GM12878 (cell line): ENCODE measurements around the gene ATIC. TPM values are rescaled to one million over a fixed set of nuclear protein-coding genes. Genes with fewer than 3 reads are reported as not detected.

Experiments used
- ATAC-seq: fragments of 200-7000 bp; cut with Tn5 transposase; 3 replicates; pipeline ENCODE4 v1.9.1; 2020; ENCODE audit warnings: mild to moderate bottlenecking, moderate library complexity
- BruUV-seq: library from RNA; stranded (reverse); fragments of 400-500 nt; replicated peaks from 2 replicates; lab custom pipeline; 2021; lab: Mats Ljungman, UMichigan
- CTCF ChIA-PET: fragments of 300-600 bp; sonication (Branson Sonifier 250); formaldehyde crosslinking; extraction: SDS; loops from one replicate; lab custom pipeline; 2021; ENCODE audit warnings: inconsistent platforms; lab: Yijun Ruan, JAX
- POLR2A ChIA-PET: fragments of 350-600 bp; formaldehyde crosslinking; extraction: SDS; loops from one replicate; lab custom pipeline; 2021; ENCODE audit warnings: inconsistent platforms; lab: Charles Lee
- RAD21 ChIA-PET: fragments of 300-600 bp; sonication (Branson Sonifier 250); formaldehyde crosslinking; loops from one replicate; lab custom pipeline; 2023; ENCODE audit warnings: antibody characterized with exemption; ENCODE audit not compliant: unreplicated experiment; lab: Charles Lee
- SMC1A ChIA-PET: fragments of 300-600 bp; sonication (Branson Sonifier 250); formaldehyde crosslinking; loops from one replicate; lab custom pipeline; 2023; ENCODE audit not compliant: unreplicated experiment, uncharacterized antibody; lab: Charles Lee
- DNase-seq: peaks from one replicate; pipeline ENCODE4 v3.0.0-alpha.2; 2011; ENCODE audit warnings: low read depth, low spot score
- FAIRE-seq: peaks from 3 replicates; lab custom pipeline; 2011; peaks lifted over from hg19 to GRCh38; lab: Jason Lieb, UNC
- H2AFZ ChIP-seq: 2 replicates; pipeline ENCODE4 v1.6.0; 2011; ENCODE audit warnings: low read depth, low read length, control low read depth; ENCODE audit not compliant: control insufficient read depth
- H3K27ac ChIP-seq: 2 replicates; pipeline ENCODE4 v1.5.1; 2011; ENCODE audit warnings: control low read depth; ENCODE audit not compliant: control insufficient read depth, insufficient read depth
- H3K27me3 ChIP-seq, 2 experiments: replicated peaks in 1 of 2; 2 replicates each; pipeline versions ENCODE4 v1.6.0 to v1.6.1; 2011; ENCODE audit warnings: low read length in 1 of 2; ENCODE audit not compliant: control insufficient read depth in 2 of 2, insufficient read depth in 2 of 2
- H3K36me3 ChIP-seq, 2 experiments: 2 replicates each; pipeline ENCODE4 v1.5.1; 2011; ENCODE audit warnings: low read length in 1 of 2; ENCODE audit not compliant: control insufficient read depth in 2 of 2, insufficient read depth in 2 of 2
- H3K4me1 ChIP-seq: 2 replicates; pipeline ENCODE4 v1.6.1; 2011; ENCODE audit warnings: mild to moderate bottlenecking, low read length, moderate library complexity, mixed read lengths; ENCODE audit not compliant: control insufficient read depth, insufficient read depth
- H3K4me2 ChIP-seq: 2 replicates; pipeline ENCODE4 v1.6.0; 2011; ENCODE audit warnings: control low read depth; ENCODE audit not compliant: control insufficient read depth, insufficient read depth
- H3K4me3 ChIP-seq: fragments of 200-600 bp; sonication (generic); 2 replicates; pipeline ENCODE4 v1.5.1; 2016
- H3K79me2 ChIP-seq: 2 replicates; pipeline ENCODE4 v1.6.0; 2011; ENCODE audit warnings: low read length; ENCODE audit not compliant: control insufficient read depth, insufficient read depth
- H3K9ac ChIP-seq: 2 replicates; pipeline ENCODE4 v1.8.0; 2011; ENCODE audit warnings: low read length, control low read depth, mixed read lengths; ENCODE audit not compliant: control insufficient read depth, insufficient read depth
- H3K9me3 ChIP-seq: replicated peaks from 3 replicates; pipeline ENCODE4 v1.5.1; 2011; ENCODE audit warnings: mild to moderate bottlenecking, low read length; ENCODE audit not compliant: control insufficient read depth, insufficient read depth
- H4K20me1 ChIP-seq: 2 replicates; pipeline ENCODE4 v1.6.0; 2011; ENCODE audit not compliant: control insufficient read depth, insufficient read depth
- ATF7 ChIP-seq: fragments of 450-650 bp; IDR thresholded peaks from 2 replicates; pipeline ENCODE4 v1.6.1; 2016; ENCODE audit warnings: low read depth, mild to moderate bottlenecking
- CHD1 ChIP-seq: IDR thresholded peaks from 2 replicates; pipeline ENCODE4 v1.6.1; 2012; ENCODE audit warnings: low read depth, low read length, improper control_type of control experiment
- E2F8 ChIP-seq: fragments of 450-650 bp; IDR thresholded peaks from 2 replicates; pipeline ENCODE4 v1.6.1; 2018; ENCODE audit warnings: mild to moderate bottlenecking, low read depth, moderate library complexity; ENCODE audit not compliant: partially characterized antibody
- E4F1 ChIP-seq: fragments of 450-650 bp; IDR thresholded peaks from 2 replicates; pipeline ENCODE4 v1.6.1; 2018; ENCODE audit warnings: borderline replicate concordance, mild to moderate bottlenecking; ENCODE audit not compliant: partially characterized antibody
- ETV6 ChIP-seq, 2 experiments: fragments of 450-650 bp in 1 of 2; IDR thresholded peaks in 1 of 2; conservative IDR thresholded peaks in 1 of 2; 2 replicates each; pipeline ENCODE4 v1.6.1; 2014; ENCODE audit warnings: antibody characterized with exemption in 1 of 2, borderline replicate concordance in 1 of 2, low read depth in 1 of 2, mild to moderate bottlenecking in 1 of 2, moderate library complexity in 1 of 2
- FOXK2 ChIP-seq: fragments of 450-650 bp; IDR thresholded peaks from 2 replicates; pipeline ENCODE4 v1.6.1; 2017; ENCODE audit warnings: mild to moderate bottlenecking, moderate library complexity
- IKZF1 ChIP-seq: fragments of 450-650 bp; conservative IDR thresholded peaks from 2 replicates; pipeline ENCODE4 v1.6.1; 2017; ENCODE audit warnings: antibody characterized with exemption, mild to moderate bottlenecking
- NBN ChIP-seq: fragments of 450-650 bp; IDR thresholded peaks from 2 replicates; pipeline ENCODE4 v1.6.1; 2016
- NR2C1 ChIP-seq: fragments of 450-650 bp; IDR thresholded peaks from 2 replicates; pipeline ENCODE4 v1.6.1; 2017; ENCODE audit warnings: antibody characterized with exemption, mild to moderate bottlenecking, moderate library complexity
- PAX5 ChIP-seq: IDR thresholded peaks from 2 replicates; pipeline ENCODE4 v1.6.1; 2011; ENCODE audit warnings: low read depth, low read length, borderline replicate concordance
- POLR2A ChIP-seq: IDR thresholded peaks from 2 replicates; pipeline ENCODE4 v1.6.1; 2011; ENCODE audit warnings: low read depth, mild to moderate bottlenecking, low read length
- RAD51 ChIP-seq: fragments of 450-650 bp; IDR thresholded peaks from 2 replicates; pipeline ENCODE4 v1.6.1; 2016; ENCODE audit warnings: moderate library complexity, mild to moderate bottlenecking, inconsistent platforms
- SIX5 ChIP-seq: IDR thresholded peaks from 2 replicates; pipeline ENCODE4 v1.6.1; 2011; ENCODE audit warnings: mild to moderate bottlenecking, low read depth, low read length, moderate library complexity; ENCODE audit not compliant: severe bottlenecking
- SREBF1 ChIP-seq: IDR thresholded peaks from 2 replicates; pipeline ENCODE4 v1.6.1; 2012; ENCODE audit warnings: mild to moderate bottlenecking, low read length
- ZBTB4 ChIP-seq: fragments of 450-650 bp; formaldehyde crosslinking; IDR thresholded peaks from 2 replicates; pipeline ENCODE4 v1.4.0; 2022; ENCODE audit warnings: mild to moderate bottlenecking, moderate library complexity
- ZNF24 ChIP-seq: fragments of 450-650 bp; IDR thresholded peaks from 2 replicates; pipeline ENCODE4 v1.6.1; 2017; ENCODE audit warnings: antibody characterized with exemption, mild to moderate bottlenecking
- ZNF622 ChIP-seq: fragments of 450-650 bp; IDR thresholded peaks from 2 replicates; pipeline ENCODE4 v1.6.1; 2017; ENCODE audit warnings: mild to moderate bottlenecking, inconsistent platforms
- WGBS: methylation state at CpG from one replicate; pipeline ENCODE4 v1.1.6; 2016; ENCODE audit warnings: low lambda C conversion rate; ENCODE audit not compliant: insufficient replicate concordance, insufficient coverage; ENCODE audit errors: missing lambda C conversion rate; 5-methylcytosine and 5-hydroxymethylcytosine counted together
- in situ Hi-C: fragments of 300-500 bp; cut with MboI; formaldehyde crosslinking; loops from 9 replicates; pipeline ENCODE4 v1.14.3; 2018; ENCODE audit warnings: mixed read lengths
- intact Hi-C: fragments of 100-400 bp; cut with micrococcal nuclease; formaldehyde crosslinking; loops from one replicate; pipeline ENCODE4 v1.14.2; 2022; ENCODE audit not compliant: unreplicated experiment
- polyA plus RNA-seq, 11 experiments: library from polyadenylated mRNA; depleted of rRNA in 4 of 11; unstranded in 6 of 11; stranded (reverse) in 5 of 11; fragments of >200 nt; fragmentation: Nextera tagmentation in 4 of 11; fragmentation: Illumina TruSeq in 1 of 11; extraction: Ambion mirVana in 4 of 11; extraction: Trizol in 1 of 11; gene quantifications; 1 replicate in 1 of 11; 2 replicates in 10 of 11; pipeline versions ENCODE4 v1.2.1 to v1.2.3, GENCODE V29; 2011 to 2016; ENCODE audit warnings: inconsistent platforms in 2 of 11, missing spikeins in 2 of 11, low read depth in 1 of 11
- total RNA-seq, 4 experiments: library from RNA; depleted of rRNA in 3 of 4; stranded (reverse); fragments of >200 nt in 3 of 4; fragmentation: Illumina TruSeq in 1 of 4; extraction: Trizol in 1 of 4; gene quantifications; 2 replicates each; pipeline versions ENCODE4 v1.2.1 to v1.2.3, GENCODE V29; 2013 to 2021

ATIC gene
- total and polyA plus RNA-seq, 10 of the 15 experiments (the other 5 are each of a cell fraction or from before 2014, with no cell fraction given): 45.1 to 518 (median 306) TPM

- TF ChIP-seq RAD51: no peak
- TF ChIP-seq SIX5: no peak
- TF ChIP-seq NR2C1: no peak
- no peak for TF ChIP-seq PAX5
- no peak for TF ChIP-seq ZNF24
- no peak for TF ChIP-seq POLR2A
- TF ChIP-seq SREBF1: no peak
- no peak for TF ChIP-seq ETV6 (conservative IDR thresholded peaks at IDR 0.05 in 1 of 2, IDR thresholded peaks at IDR 0.05 in 1 of 2; ENCODE audit: borderline replicate concordance in 1 of 2, low read depth in 1 of 2)
- TF ChIP-seq NBN: no peak
- TF ChIP-seq FOXK2: no peak
- no peak for TF ChIP-seq ATF7
- no peak for TF ChIP-seq ZNF622
These were observed 18.0 kb upstream of the ATIC start (continued) for GRCh38 chr2:215293879-215294278.

GRCh38 chr2:215299337-215299859, 12.5 kb upstream of the ATIC start:
- BruUV-seq: no TSS peak
- ATAC-seq (no peak), DNase-seq (no peak), FAIRE-seq (no peak)
- no peak overlapping the region for H3K27ac ChIP-seq
- no peaks in the 10 kb centered on the region for H3K27me3 ChIP-seq
- no peak overlapping the region for H3K9ac ChIP-seq
- H3K4me3 ChIP-seq: no peak overlapping the region
- in situ Hi-C loops (no loop called here), intact Hi-C loops (no loop called here)
- ChIA-PET POLR2A (interaction anchor here (0.5 kb wide), 1 partner anchor 382 kb away, joined by 3 read pairs; no protein-coding TSS in a partner anchor), CTCF (interaction anchor here (1.2 kb wide), 1 partner anchor 28 kb away, joined by 3 read pairs; no protein-coding TSS in a partner anchor), RAD21 (no interaction called here), SMC1A (no interaction called here)
- H3K4me1 ChIP-seq: no peaks in the 10 kb centered on the region
- no peaks in the 10 kb centered on the region for H3K36me3 ChIP-seq
- no peaks in the 10 kb centered on the region; the same call in 1 of the 3 replicates for H3K9me3 ChIP-seq
- no peak overlapping the region for H2AFZ ChIP-seq
- H3K4me2 ChIP-seq: no peak overlapping the region
- WGBS: 96% methylated on average over 6 of the region's 6 CpGs
- H4K20me1 ChIP-seq: no peaks in the 10 kb centered on the region
- H3K79me2 ChIP-seq: no peaks in the 10 kb centered on the region
- TF ChIP-seq CHD1: no peak
- TF ChIP-seq ZBTB4 (CRISPR knock-in tag): no peak
- no peak for TF ChIP-seq IKZF1
- no peak for TF ChIP-seq E2F8
- TF ChIP-seq E4F1: no peak
